Activated CD8-positive, alpha-beta memory T cell treated with anti-CD3 and anti-CD28 coated beads for 36 hours (primary cell): Measurements from ENCODE around the gene CLEC18A. TPM values are rescaled to one million over a fixed set of nuclear protein-coding genes. Genes with fewer than 3 reads are reported as not detected.
"Not testable (repeated sequence)": the region's sequence is repeated elsewhere in the genome, so short reads cannot be mapped to it uniquely, and the experiment has no call there.

ENCODE experiments used
- CTCF ChIA-PET: fragments of 350-600 bp; sonication (Branson Sonifier 250); formaldehyde crosslinking; loops from one replicate; lab custom pipeline; 2021; ENCODE audit warnings: antibody characterized with exemption; lab: Charles Lee
- POLR2A ChIA-PET: fragments of 350-600 bp; sonication (Branson Sonifier 250); formaldehyde crosslinking; loops from one replicate; lab custom pipeline; 2021; ENCODE audit warnings: antibody characterized with exemption; lab: Charles Lee
- total RNA-seq, 2 experiments: library from RNA; stranded (reverse); gene quantifications; one replicate each; pipeline ENCODE4 v1.2.3, GENCODE V29; 2021

Gene CLEC18A
- total RNA-seq, result under 1 TPM in 1 of 2 experiments, not detected in 1; 0.19 TPM

GRCh38 chr16:69951017-69951671 is at the start of gene CLEC18A:
Gene CLEC18A, plus strand, starts transcription at chr16:69951334. Its CDS starts 33 bp downstream, at chr16:69951367.
- CTCF ChIA-PET, POLR2A ChIA-PET: not testable (repeated sequence)

GRCh38 chr16:69903865-69904415 is 47.2 kb upstream of the CLEC18A start:
- CTCF ChIA-PET, result no interaction called here
- POLR2A ChIA-PET, result no interaction called here

DNA sequence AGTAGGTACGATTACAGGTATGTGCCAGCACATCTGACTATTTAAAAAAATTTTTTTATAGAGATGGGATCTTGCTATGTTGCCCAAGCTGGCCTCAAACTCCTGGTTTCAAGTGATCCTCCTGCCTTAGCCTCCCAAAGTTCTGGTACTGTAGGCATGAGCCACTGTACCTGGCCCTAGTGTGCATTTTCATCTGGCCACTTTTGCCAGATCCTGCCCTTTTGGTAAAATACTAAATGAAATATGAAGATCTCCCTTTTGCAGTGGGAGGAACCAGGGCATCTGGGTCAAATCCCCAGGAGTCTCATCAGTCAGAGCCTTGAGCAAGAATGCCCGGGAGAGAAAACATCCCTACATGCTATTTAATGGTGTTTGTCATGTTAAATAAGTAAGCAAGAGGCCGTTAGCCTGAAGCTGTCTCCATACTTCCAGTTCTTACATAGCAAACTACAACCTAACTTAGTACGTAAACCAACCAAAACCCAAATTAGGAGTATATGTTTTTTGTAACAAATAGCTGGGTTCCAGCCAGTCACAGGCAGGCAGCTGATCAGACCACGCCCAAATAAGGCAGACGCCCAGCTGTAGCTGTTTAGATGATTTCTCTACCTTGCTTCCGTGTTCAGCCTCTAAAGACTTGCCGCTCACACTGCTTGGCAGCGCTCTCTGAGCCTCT is 46.5 kb upstream of the CLEC18A start:
- ChIA-PET CTCF (no interaction called here), POLR2A (no interaction called here)

DNA sequence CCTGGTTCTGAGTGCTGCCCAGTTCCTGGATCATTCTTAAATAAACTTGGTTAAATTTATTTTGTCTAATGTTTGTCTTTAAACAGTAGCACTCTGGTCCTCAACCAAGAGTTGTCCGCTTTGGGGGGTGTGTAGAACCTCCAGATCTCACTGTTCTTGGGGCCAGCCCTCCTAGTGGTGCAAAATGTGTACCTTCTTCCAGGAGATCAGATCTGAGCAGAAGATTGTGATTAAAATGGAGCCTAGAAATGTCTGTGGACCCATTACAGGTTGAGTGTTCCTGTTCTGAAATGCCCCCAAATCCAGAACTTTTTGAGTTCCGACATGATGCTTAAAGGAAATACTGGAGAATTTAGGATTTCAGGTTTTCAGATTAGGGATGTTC is 46.0 kb upstream of the CLEC18A start:
- ChIA-PET CTCF (no interaction called here), POLR2A (no interaction called here)

- POLR2A ChIA-PET, result no interaction called here
- CTCF ChIA-PET, result no interaction called here
Measured at GRCh38 chr16:69906838-69907401, 44.2 kb upstream of the CLEC18A start.

GRCh38 chr16:69909043-69909442 is 42.1 kb upstream of the CLEC18A start:
- ChIA-PET POLR2A (no interaction called here), CTCF (no interaction called here)

DNA sequence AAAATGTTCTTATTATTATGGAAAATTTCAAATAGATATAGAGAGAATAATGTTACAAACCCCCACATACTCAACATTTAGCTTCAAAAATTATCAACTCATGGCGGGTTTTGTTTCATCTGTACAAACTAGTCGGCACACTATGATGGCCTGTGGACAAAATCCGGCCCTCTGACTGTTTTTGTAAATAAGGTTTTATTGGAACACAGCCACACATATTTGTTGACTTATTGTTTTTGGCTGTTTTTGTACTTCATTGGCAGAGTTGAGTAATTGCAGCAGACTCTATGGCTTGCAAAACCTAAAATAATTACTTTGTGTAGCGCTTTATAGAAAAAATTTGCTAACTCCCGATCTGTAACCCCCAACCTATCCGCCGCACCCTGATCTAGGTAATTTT is 41.4 kb upstream of the CLEC18A start:
- ChIA-PET POLR2A (no interaction called here), CTCF (no interaction called here)

GRCh38 chr16:69910964-69911363 is 40.2 kb upstream of the CLEC18A start:
- CTCF ChIA-PET, result no interaction called here
- POLR2A ChIA-PET, result no interaction called here

GRCh38 chr16:69916462-69916861 is 34.7 kb upstream of the CLEC18A start:
- ChIA-PET CTCF (no interaction called here), POLR2A (no interaction called here)

DNA sequence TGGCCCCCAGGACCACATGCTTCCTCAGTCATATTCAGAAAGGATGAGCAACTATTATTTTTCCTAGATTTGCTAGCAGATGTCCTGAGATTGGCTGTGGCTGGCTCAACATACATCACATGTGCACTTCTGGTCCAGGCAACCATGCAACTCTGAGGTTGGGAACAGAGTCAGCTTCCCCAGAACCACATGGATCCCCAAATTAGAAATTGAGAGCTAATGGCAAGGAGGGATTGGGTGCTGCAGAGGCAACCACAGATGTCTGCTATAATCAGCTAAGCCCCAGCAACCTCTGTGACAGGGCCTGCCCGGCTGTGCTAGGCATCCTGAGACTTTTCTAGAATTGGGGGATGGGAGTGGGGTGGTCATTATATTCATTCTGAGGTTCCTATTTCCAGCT is 33.8 kb upstream of the CLEC18A start:
- POLR2A ChIA-PET, result no interaction called here
- CTCF ChIA-PET, result no interaction called here

DNA sequence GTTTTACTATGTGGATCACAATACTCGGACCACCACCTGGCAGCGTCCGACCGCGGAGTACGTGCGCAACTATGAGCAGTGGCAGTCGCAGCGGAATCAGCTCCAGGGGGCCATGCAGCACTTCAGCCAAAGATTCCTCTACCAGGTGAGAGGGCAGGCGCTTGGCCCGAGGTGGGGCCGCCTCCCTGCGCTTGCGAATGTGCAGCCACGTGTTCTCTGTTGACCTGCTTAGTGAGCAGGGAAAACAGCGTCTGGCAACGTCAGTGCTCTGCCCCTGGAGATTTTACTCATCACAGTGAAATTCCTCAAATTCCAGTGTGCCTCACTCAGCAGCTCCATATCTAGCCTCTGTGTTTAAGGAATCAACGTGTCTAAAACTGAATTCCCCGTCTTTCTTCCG is 33.4 kb upstream of the CLEC18A start:
- CTCF ChIA-PET, result no interaction called here

GRCh38 chr16:69918241-69918640 is 32.9 kb upstream of the CLEC18A start:
- ChIA-PET POLR2A (no interaction called here), CTCF (no interaction called here)

More for the DNA sequence above, 33.4 kb upstream of the CLEC18A start:
- POLR2A ChIA-PET, result no interaction called here

DNA sequence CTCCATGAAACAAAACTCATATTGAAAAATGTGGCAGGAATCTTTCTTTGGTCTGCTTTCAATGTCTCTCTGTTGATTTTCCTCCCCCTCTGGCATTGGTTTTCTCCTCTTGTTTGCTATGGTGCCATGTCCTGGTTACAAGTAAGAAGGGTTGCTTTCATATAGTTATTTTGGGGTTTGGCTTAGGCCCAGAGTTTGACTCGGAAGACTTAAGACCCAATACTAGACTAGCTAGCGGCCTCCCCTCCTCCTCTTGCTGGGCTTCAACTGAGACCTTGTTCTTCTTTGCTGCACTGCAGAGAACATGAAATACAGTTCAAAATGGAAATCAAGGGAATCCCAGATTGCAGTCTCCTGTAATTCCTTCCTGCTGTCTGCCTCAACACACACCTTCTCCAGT is 30.0 kb upstream of the CLEC18A start:
- CTCF ChIA-PET, result no interaction called here
- POLR2A ChIA-PET, result no interaction called here

DNA sequence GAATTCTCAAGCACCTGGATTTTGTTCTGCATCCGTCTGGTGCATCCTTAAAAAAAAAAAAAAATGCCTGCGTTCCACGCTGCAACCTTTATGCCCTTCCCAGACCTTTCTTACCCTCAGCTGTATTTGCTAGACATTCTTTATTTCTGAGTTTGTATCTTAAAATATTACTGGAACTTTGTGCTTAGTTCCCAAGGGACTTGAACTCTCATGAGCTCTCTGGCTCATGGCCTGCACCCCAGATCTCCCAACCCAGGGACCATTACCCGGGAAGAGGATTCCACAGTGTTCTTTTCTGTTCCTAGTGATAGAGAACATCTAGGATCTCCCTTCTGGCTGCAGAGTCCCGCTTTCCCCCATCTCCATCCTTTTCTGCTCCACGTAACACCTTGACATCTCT is 28.9 kb upstream of the CLEC18A start:
- POLR2A ChIA-PET, result no interaction called here
- CTCF ChIA-PET, result no interaction called here

DNA sequence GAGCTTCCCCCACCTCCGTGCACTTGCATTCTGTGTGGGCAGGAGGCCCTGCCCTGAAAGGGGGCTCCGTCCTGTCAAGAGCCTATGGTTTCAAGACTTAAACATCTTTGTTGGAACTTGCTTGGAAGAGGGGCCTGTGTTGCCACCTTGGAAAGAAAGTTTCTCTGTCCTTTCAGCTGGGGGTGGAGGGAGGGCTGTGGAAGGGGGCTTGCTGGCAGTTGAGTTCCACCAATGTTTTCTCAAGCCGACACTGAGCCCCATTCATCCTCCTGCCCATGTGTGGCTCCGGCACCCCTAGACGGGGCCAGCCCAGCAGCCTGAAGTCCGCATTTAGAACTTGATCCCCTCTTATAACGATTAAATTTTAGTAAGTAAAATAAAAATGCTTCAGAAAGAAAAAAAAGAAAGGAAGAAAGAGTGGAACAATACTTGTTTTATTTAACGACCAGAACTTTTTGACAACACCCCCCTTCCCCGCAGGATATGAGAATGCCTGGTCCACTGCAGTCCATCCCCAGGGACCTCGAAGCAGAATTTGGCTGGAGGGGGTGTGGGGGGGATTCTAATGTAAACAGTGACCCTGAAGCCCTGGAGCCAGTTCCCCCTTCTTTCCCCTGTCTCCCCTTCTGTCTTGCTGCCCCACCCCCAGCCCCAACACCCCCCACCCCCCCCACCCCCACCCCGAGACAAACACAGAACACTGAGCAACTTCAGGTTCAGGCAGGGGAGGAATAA is 26.9 kb upstream of the CLEC18A start:
- ChIA-PET POLR2A (no interaction called here), CTCF (no interaction called here)

GRCh38 chr16:69924777-69925191 is 26.4 kb upstream of the CLEC18A start:
- ChIA-PET POLR2A (no interaction called here), CTCF (no interaction called here)

- ChIA-PET POLR2A (no interaction called here), CTCF (no interaction called here)
Measured at GRCh38 chr16:69925311-69925710, 25.8 kb upstream of the CLEC18A start.

DNA sequence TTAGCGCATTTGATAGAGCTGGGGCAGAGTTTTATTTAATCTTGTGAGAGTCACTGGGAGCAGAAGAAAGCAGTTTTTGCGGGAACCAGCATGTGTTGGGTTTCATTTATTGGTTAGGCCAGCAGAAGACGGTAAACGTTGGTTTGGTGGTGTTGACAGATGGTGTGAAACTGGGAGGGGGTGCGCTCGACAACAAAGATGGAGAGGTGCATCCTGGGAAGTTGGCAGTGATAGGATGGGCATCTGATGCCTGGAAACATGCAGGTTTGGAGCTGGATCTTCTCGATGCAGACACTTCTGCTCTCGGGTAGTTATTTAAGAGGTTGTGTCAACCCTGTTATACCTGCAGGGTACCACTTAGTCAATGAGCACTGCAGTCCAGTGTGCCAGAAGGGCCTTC is 24.9 kb upstream of the CLEC18A start:
- CTCF ChIA-PET, result no interaction called here

DNA sequence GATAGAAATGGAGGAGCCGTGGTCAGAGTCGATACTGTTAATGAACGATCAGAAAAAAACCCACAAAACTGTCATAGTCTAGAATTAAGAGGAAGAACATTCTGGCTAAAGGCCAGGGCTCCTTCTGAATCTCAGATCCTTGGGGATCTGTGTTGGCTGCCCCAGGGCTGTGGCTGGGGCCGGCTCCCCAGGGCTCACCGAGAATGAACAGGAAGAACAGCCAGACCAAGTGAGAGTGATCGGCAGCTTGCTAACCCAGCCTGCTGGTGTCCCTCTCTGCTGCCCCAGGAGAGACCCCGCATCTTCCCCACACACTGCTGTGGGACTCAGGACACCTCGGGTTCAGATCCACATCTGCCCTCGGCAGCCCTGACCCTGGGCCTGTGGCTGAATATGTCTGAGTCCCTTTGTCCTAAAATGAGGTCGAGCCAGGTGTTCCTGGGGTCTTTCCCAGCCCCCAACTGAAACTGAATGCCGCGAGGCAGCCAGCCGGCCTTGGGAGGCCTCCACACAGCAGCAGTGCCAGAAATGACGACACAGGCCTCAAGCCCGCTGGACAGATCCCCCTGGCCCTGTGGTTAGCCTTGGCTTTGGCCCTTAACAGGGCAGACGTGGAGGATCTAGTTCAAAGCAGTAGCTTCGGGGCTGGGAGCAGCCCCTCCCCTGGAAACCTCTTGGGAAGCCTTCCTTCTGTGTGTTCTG is 23.9 kb upstream of the CLEC18A start:
- CTCF ChIA-PET, result no interaction called here
- POLR2A ChIA-PET, result no interaction called here

More for the DNA sequence above, 24.9 kb upstream of the CLEC18A start:
- POLR2A ChIA-PET, result no interaction called here
